GM12878 (cell line): ENCODE measurements around the gene KIF26A. TPM values are rescaled to one million over a fixed set of nuclear protein-coding genes. Genes with fewer than 3 reads are reported as not detected.

Source experiments
- ATAC-seq: fragments of 200-7000 bp; cut with Tn5 transposase; 3 replicates; pipeline ENCODE4 v1.9.1; 2020; ENCODE audit warnings: mild to moderate bottlenecking, moderate library complexity
- BruUV-seq: library from RNA; stranded (reverse); fragments of 400-500 nt; replicated peaks from 2 replicates; lab custom pipeline; 2021; lab: Mats Ljungman, UMichigan
- CTCF ChIA-PET: fragments of 300-600 bp; sonication (Branson Sonifier 250); formaldehyde crosslinking; extraction: SDS; loops from one replicate; lab custom pipeline; 2021; ENCODE audit warnings: inconsistent platforms; lab: Yijun Ruan, JAX
- POLR2A ChIA-PET: fragments of 350-600 bp; formaldehyde crosslinking; extraction: SDS; loops from one replicate; lab custom pipeline; 2021; ENCODE audit warnings: inconsistent platforms; lab: Charles Lee
- RAD21 ChIA-PET: fragments of 300-600 bp; sonication (Branson Sonifier 250); formaldehyde crosslinking; loops from one replicate; lab custom pipeline; 2023; ENCODE audit warnings: antibody characterized with exemption; ENCODE audit not compliant: unreplicated experiment; lab: Charles Lee
- SMC1A ChIA-PET: fragments of 300-600 bp; sonication (Branson Sonifier 250); formaldehyde crosslinking; loops from one replicate; lab custom pipeline; 2023; ENCODE audit not compliant: unreplicated experiment, uncharacterized antibody; lab: Charles Lee
- DNase-seq: peaks from one replicate; pipeline ENCODE4 v3.0.0-alpha.2; 2011; ENCODE audit warnings: low read depth, low spot score
- FAIRE-seq: peaks from 3 replicates; lab custom pipeline; 2011; peaks lifted over from hg19 to GRCh38; lab: Jason Lieb, UNC
- H2AFZ ChIP-seq: 2 replicates; pipeline ENCODE4 v1.6.0; 2011; ENCODE audit warnings: low read depth, low read length, control low read depth; ENCODE audit not compliant: control insufficient read depth
- H3K27ac ChIP-seq: 2 replicates; pipeline ENCODE4 v1.5.1; 2011; ENCODE audit warnings: control low read depth; ENCODE audit not compliant: control insufficient read depth, insufficient read depth
- H3K27me3 ChIP-seq, 2 experiments: replicated peaks in 1 of 2; 2 replicates each; pipeline versions ENCODE4 v1.6.0 to v1.6.1; 2011; ENCODE audit warnings: low read length in 1 of 2; ENCODE audit not compliant: control insufficient read depth in 2 of 2, insufficient read depth in 2 of 2
- H3K36me3 ChIP-seq, 2 experiments: 2 replicates each; pipeline ENCODE4 v1.5.1; 2011; ENCODE audit warnings: low read length in 1 of 2; ENCODE audit not compliant: control insufficient read depth in 2 of 2, insufficient read depth in 2 of 2
- H3K4me1 ChIP-seq: 2 replicates; pipeline ENCODE4 v1.6.1; 2011; ENCODE audit warnings: mild to moderate bottlenecking, low read length, moderate library complexity, mixed read lengths; ENCODE audit not compliant: control insufficient read depth, insufficient read depth
- H3K4me2 ChIP-seq: 2 replicates; pipeline ENCODE4 v1.6.0; 2011; ENCODE audit warnings: control low read depth; ENCODE audit not compliant: control insufficient read depth, insufficient read depth
- H3K4me3 ChIP-seq: fragments of 200-600 bp; sonication (generic); 2 replicates; pipeline ENCODE4 v1.5.1; 2016
- H3K79me2 ChIP-seq: 2 replicates; pipeline ENCODE4 v1.6.0; 2011; ENCODE audit warnings: low read length; ENCODE audit not compliant: control insufficient read depth, insufficient read depth
- H3K9ac ChIP-seq: 2 replicates; pipeline ENCODE4 v1.8.0; 2011; ENCODE audit warnings: low read length, control low read depth, mixed read lengths; ENCODE audit not compliant: control insufficient read depth, insufficient read depth
- H3K9me3 ChIP-seq: replicated peaks from 3 replicates; pipeline ENCODE4 v1.5.1; 2011; ENCODE audit warnings: mild to moderate bottlenecking, low read length; ENCODE audit not compliant: control insufficient read depth, insufficient read depth
- H4K20me1 ChIP-seq: 2 replicates; pipeline ENCODE4 v1.6.0; 2011; ENCODE audit not compliant: control insufficient read depth, insufficient read depth
- MYC ChIP-seq: IDR thresholded peaks from 2 replicates; pipeline ENCODE4 v1.6.1; 2011; ENCODE audit warnings: mild to moderate bottlenecking, low read length, moderate library complexity, inconsistent platforms; ENCODE audit not compliant: insufficient read depth, insufficient replicate concordance, insufficient read length, severe bottlenecking
- WGBS: methylation state at CpG from one replicate; pipeline ENCODE4 v1.1.6; 2016; ENCODE audit warnings: low lambda C conversion rate; ENCODE audit not compliant: insufficient replicate concordance, insufficient coverage; ENCODE audit errors: missing lambda C conversion rate; 5-methylcytosine and 5-hydroxymethylcytosine counted together
- in situ Hi-C: fragments of 300-500 bp; cut with MboI; formaldehyde crosslinking; loops from 9 replicates; pipeline ENCODE4 v1.14.3; 2018; ENCODE audit warnings: mixed read lengths
- intact Hi-C: fragments of 100-400 bp; cut with micrococcal nuclease; formaldehyde crosslinking; loops from one replicate; pipeline ENCODE4 v1.14.2; 2022; ENCODE audit not compliant: unreplicated experiment
- polyA plus RNA-seq, 11 experiments: library from polyadenylated mRNA; depleted of rRNA in 4 of 11; unstranded in 6 of 11; stranded (reverse) in 5 of 11; fragments of >200 nt; fragmentation: Nextera tagmentation in 4 of 11; fragmentation: Illumina TruSeq in 1 of 11; extraction: Ambion mirVana in 4 of 11; extraction: Trizol in 1 of 11; gene quantifications; 1 replicate in 1 of 11; 2 replicates in 10 of 11; pipeline versions ENCODE4 v1.2.1 to v1.2.3, GENCODE V29; 2011 to 2016; ENCODE audit warnings: inconsistent platforms in 2 of 11, missing spikeins in 2 of 11, low read depth in 1 of 11
- total RNA-seq, 4 experiments: library from RNA; depleted of rRNA in 3 of 4; stranded (reverse); fragments of >200 nt in 3 of 4; fragmentation: Illumina TruSeq in 1 of 4; extraction: Trizol in 1 of 4; gene quantifications; 2 replicates each; pipeline versions ENCODE4 v1.2.1 to v1.2.3, GENCODE V29; 2013 to 2021
- TF ChIP-seq, protein P1 (sequence below): IDR thresholded peaks from 2 replicates; pipeline ENCODE4 v1.6.1; 2011; ENCODE audit warnings: low read depth, mild to moderate bottlenecking, low read length, moderate library complexity, borderline replicate concordance; ENCODE audit errors: extremely low read depth
- TF ChIP-seq, protein P2 (sequence below): fragments of 450-650 bp; formaldehyde crosslinking; IDR thresholded peaks from 2 replicates; pipeline ENCODE4 v1.4.0; 2022; ENCODE audit warnings: mild to moderate bottlenecking, moderate library complexity

Gene KIF26A
- total and polyA plus RNA-seq, 10 of the 15 experiments (the other 5 are each of a cell fraction or from before 2014, with no cell fraction given): 0.05 TPM; not detected in 9

DNA sequence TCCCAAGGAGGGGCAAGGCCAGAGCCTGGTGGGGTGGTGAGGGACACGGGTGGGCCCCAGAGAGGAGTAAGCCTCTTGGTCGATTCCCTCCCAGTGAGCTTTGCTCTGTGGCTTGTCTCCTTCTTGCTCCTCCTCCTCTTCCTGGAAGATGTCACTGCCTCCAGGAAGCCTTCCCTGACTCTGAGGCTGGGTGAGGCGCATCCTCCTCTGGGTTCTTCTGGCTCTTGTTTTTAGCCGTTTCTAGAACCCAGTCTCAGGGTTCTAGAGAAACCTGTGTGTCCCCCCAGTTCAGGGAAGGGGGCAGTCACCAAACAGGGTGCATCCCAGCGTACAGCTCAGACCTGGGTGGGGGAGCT lies 12.6 kb downstream of the KIF26A start:
- no TSS peak for BruUV-seq
- no peaks in the 10 kb centered on the region for H3K27me3 ChIP-seq
- no peak for FAIRE-seq
- no peak overlapping the region for H3K4me3 ChIP-seq
- H3K4me1 ChIP-seq: no peaks in the 10 kb centered on the region
- intact Hi-C loops (no loop called here), in situ Hi-C loops (no loop called here)
- ChIA-PET SMC1A (no interaction called here), CTCF (interaction anchor here (0.6 kb wide), 1 partner anchor 811 kb away, joined by 3 read pairs; no protein-coding TSS in a partner anchor), RAD21 (no interaction called here), POLR2A (no interaction called here)
- DNase-seq: no peak
- H3K27ac ChIP-seq: no peak overlapping the region
- H4K20me1 ChIP-seq: no peaks in the 10 kb centered on the region
- 39% methylated on average over 4 of the region's 5 CpGs for WGBS
- H3K36me3 ChIP-seq: no peaks in the 10 kb centered on the region
- no peak overlapping the region for H3K4me2 ChIP-seq
- TF ChIP-seq, protein P1, sequence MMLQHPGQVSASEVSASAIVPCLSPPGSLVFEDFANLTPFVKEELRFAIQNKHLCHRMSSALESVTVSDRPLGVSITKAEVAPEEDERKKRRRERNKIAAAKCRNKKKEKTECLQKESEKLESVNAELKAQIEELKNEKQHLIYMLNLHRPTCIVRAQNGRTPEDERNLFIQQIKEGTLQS: no peak
- no peak for TF ChIP-seq MYC
- TF ChIP-seq, protein P2, sequence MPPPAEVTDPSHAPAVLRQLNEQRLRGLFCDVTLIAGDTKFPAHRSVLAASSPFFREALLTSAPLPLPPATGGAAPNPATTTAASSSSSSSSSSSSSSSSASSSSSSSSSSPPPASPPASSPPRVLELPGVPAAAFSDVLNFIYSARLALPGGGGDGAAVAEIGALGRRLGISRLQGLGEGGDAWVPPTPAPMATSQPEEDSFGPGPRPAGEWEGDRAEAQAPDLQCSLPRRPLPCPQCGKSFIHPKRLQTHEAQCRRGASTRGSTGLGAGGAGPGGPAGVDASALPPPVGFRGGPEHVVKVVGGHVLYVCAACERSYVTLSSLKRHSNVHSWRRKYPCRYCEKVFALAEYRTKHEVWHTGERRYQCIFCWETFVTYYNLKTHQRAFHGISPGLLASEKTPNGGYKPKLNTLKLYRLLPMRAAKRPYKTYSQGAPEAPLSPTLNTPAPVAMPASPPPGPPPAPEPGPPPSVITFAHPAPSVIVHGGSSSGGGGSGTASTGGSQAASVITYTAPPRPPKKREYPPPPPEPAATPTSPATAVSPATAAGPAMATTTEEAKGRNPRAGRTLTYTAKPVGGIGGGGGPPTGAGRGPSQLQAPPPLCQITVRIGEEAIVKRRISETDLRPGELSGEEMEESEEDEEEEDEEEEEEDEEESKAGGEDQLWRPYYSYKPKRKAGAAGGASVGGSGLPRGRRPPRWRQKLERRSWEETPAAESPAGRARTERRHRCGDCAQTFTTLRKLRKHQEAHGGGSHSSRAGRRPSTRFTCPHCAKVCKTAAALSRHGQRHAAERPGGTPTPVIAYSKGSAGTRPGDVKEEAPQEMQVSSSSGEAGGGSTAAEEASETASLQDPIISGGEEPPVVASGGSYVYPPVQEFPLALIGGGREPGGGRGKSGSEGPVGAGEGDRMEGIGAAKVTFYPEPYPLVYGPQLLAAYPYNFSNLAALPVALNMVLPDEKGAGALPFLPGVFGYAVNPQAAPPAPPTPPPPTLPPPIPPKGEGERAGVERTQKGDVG: no peak
- no peak overlapping the region for H2AFZ ChIP-seq
- ATAC-seq: no peak
- H3K79me2 ChIP-seq: no peaks in the 10 kb centered on the region
- H3K9ac ChIP-seq: no peak overlapping the region
- H3K9me3 ChIP-seq: no peaks in the 10 kb centered on the region
